ENCODE data around the gene MAP10. TPM values are rescaled to one million over a fixed set of nuclear protein-coding genes. Genes with fewer than 3 reads are reported as not detected.

The MAP10 gene, protein sequence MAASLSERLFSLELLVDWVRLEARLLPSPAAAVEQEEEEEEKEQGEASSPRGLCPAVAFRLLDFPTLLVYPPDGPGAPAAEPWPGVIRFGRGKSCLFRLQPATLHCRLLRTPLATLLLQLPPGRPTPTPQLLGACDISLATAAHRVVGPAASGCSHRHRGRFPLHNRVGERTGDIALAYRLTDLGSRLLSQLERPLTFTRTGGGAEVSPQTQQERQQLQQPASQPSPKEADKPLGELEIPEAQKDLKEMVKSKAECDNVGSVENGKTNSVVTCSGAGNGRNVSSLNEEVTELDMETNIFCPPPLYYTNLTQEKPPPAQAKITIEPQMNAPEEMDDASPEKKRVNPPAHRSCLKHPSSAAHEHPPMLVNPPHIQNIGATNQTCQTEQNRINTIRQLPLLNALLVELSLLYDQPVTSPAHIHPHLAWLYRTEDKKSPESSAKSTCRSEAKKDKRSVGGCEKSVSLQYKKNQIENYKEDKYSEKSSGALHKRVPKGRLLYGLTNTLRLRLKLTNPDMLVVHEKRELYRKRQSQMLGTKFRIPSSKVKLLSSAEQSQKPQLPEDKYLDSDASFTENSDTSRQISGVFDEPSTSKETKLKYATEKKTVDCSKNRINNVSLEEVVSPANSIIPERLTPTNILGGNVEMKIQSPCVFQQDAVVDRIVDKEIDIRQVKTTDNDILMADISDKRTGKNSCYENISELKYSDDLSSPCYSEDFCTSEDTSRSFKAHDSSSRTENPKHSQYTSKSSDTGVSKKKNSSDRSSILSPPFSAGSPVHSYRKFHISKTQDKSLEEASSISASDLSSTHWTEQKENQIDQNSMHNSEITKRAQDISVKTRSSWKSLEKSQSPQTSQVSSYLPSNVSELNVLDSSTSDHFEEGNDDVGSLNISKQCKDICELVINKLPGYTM
- total RNA-seq (2014; rRNA removed; shearing (Covaris generic)) (2.3 and 2.5 TPM in 2 replicates), polyA plus RNA-seq (2016; fragmentation: Nextera tagmentation; extraction: Ambion mirVana) (1.5 and 1.7 TPM in 2 replicates)

- WGBS, 2 experiments (ENCODE audit: low coverage in 1 of 2, low lambda C conversion rate in 2 of 2, missing lambda C conversion rate in 2 of 2), result 18 to 21% methylated on average over 58 to 75 of the region's 75 CpGs
- no peak for TF ChIP-seq EZH2phosphoT487 (IDR thresholded peaks at IDR 0.05; ENCODE audit: insufficient read depth, low read depth)
- no peak for TF ChIP-seq EZH2 (IDR thresholded peaks at IDR 0.05; ENCODE audit: insufficient read depth, poor library complexity, severe bottlenecking)
- peak within 1 kb of the TSS; percentile 76 for H3K4me3 ChIP-seq
- H3K9ac ChIP-seq, result peak within 1 kb of the TSS; percentile 86
- H3K27me3 ChIP-seq (replicated peaks; ENCODE audit: insufficient read depth), result no peaks in the 10 kb centered on the region
- no peaks in the 10 kb centered on the region for H3K9me2 ChIP-seq (ENCODE audit: insufficient read depth)
- no peaks in the 10 kb centered on the region for H3K9me3 ChIP-seq (ENCODE audit: low read depth)
- H3K36me3 ChIP-seq (ENCODE audit: low read depth), result no peaks in the 10 kb centered on the region
- no peak within 1 kb of the TSS for H3K27ac ChIP-seq
- H3K4me2 ChIP-seq (ENCODE audit: unreplicated experiment), result peak within 1 kb of the TSS; percentile 99
- H2AFZ ChIP-seq, result peak within 1 kb of the TSS; percentile 100
- peaks cover 8% of the 10 kb centered on the region; the same call in 1 of the 2 replicates for H3F3A ChIP-seq (ENCODE audit: insufficient read depth)
- no peaks in the 10 kb centered on the region for H3K79me2 ChIP-seq (ENCODE audit: insufficient read depth)
- H4K20me1 ChIP-seq (ENCODE audit: insufficient read depth), result no peaks in the 10 kb centered on the region
- in situ Hi-C loops (cut with MboI), result no loop called here
- peak; percentile 90 for DNase-seq
- peaks cover 12% of the 10 kb centered on the region for H3K4me1 ChIP-seq (ENCODE audit: insufficient read depth)
These were observed at the start of gene MAP10 for GRCh38 chr1:232805269-232806185. MAP10 (plus strand) TSS chr1:232805416; CDS start chr1:232805450, 34 bp downstream.

DNA sequence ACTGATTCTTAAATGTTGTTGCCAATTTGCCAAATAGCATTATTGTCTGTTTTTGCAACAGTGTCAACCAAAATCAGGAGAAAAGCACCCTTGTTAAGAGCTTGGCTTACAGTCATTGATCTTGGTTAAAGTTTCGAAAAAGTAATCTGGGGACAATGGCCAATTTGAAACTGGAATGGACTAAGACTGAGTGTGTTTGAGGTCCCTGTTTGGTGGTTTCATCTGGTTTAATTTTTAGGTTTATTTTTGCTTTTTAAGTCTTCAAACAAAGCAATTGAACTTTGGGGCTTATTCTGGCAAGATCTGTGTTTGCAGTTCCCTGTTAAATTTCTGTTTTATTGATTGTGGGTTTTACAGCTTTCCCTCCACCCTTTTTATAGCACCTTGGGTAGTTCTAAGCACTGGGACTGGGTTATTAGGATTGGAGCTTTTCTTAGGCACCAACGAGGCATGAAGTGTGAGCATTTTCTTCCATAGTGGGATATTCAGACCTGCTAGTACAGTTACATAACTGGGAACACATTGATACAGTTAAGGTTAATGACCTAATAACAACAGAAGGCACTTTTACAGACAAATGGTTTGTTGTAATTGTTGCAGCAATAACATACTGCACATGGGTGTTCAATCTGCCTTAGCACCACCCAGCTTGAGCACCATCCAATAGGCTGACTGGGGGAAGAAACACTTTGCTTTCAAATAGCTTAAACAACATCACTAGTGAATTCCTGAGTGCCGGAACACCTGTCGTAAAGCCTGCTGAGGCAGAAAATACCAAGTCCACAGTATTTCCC lies 40.6 kb upstream of the MAP10 start:
- no peak overlapping the region for H2AFZ ChIP-seq
- no peaks in the 10 kb centered on the region for H3K27me3 ChIP-seq (replicated peaks; ENCODE audit: insufficient read depth)
- no peak overlapping the region for H3K27ac ChIP-seq
- H3K9me2 ChIP-seq (ENCODE audit: insufficient read depth), result no peaks in the 10 kb centered on the region
- no peaks in the 10 kb centered on the region for H3K9me3 ChIP-seq (ENCODE audit: low read depth)
- H3K9ac ChIP-seq, result no peak overlapping the region
- no peaks in the 10 kb centered on the region for H3K36me3 ChIP-seq (ENCODE audit: low read depth)
- H3K4me2 ChIP-seq (ENCODE audit: unreplicated experiment), result no peak overlapping the region
- no peaks in the 10 kb centered on the region for H3K79me2 ChIP-seq (ENCODE audit: insufficient read depth)
- 59 to 71% methylated on average over 4 of the region's 4 CpGs for WGBS, 2 experiments (ENCODE audit: low coverage in 1 of 2, low lambda C conversion rate in 2 of 2, missing lambda C conversion rate in 2 of 2)
- TF ChIP-seq EZH2phosphoT487 (IDR thresholded peaks at IDR 0.05; ENCODE audit: insufficient read depth, low read depth) (no peak), EZH2 (IDR thresholded peaks at IDR 0.05; ENCODE audit: insufficient read depth, poor library complexity, severe bottlenecking) (no peak)
- no peak for DNase-seq
- H3K4me1 ChIP-seq (ENCODE audit: insufficient read depth), result peaks cover 11% of the 10 kb centered on the region
- peaks cover 16% of the 10 kb centered on the region; the same call in 1 of the 2 replicates for H3F3A ChIP-seq (ENCODE audit: insufficient read depth)
- H3K4me3 ChIP-seq, result no peak overlapping the region
- in situ Hi-C loops (cut with MboI), result no loop called here
- H4K20me1 ChIP-seq (ENCODE audit: insufficient read depth), result no peaks in the 10 kb centered on the region

- Histone ChIP-seq H2AFZ (no peak overlapping the region), H3K9me3 (ENCODE audit: low read depth) (no peaks in the 10 kb centered on the region), H3K27ac (no peak overlapping the region), H3K4me3 (no peak overlapping the region), H3K27me3 (replicated peaks; ENCODE audit: insufficient read depth) (no peaks in the 10 kb centered on the region), H3K79me2 (ENCODE audit: insufficient read depth) (no peaks in the 10 kb centered on the region), H3K9ac (no peak overlapping the region), H3K4me1 (ENCODE audit: insufficient read depth) (peaks cover 11% of the 10 kb centered on the region), H3K4me2 (ENCODE audit: unreplicated experiment) (no peak overlapping the region), H3F3A (ENCODE audit: insufficient read depth) (peaks cover 16% of the 10 kb centered on the region; the same call in 1 of the 2 replicates), H4K20me1 (ENCODE audit: insufficient read depth) (no peaks in the 10 kb centered on the region), H3K9me2 (ENCODE audit: insufficient read depth) (no peaks in the 10 kb centered on the region), H3K36me3 (ENCODE audit: low read depth) (no peaks in the 10 kb centered on the region)
- no peak for TF ChIP-seq EZH2phosphoT487 (IDR thresholded peaks at IDR 0.05; ENCODE audit: insufficient read depth, low read depth)
- TF ChIP-seq EZH2 (IDR thresholded peaks at IDR 0.05; ENCODE audit: insufficient read depth, poor library complexity, severe bottlenecking), result no peak
- WGBS, 2 experiments (ENCODE audit: low coverage in 1 of 2, low lambda C conversion rate in 2 of 2, missing lambda C conversion rate in 2 of 2), result 81% methylated on average over 6 of the region's 6 CpGs
- in situ Hi-C loops (cut with MboI), result no loop called here
- DNase-seq, result no peak
These were observed 39.7 kb upstream of the MAP10 start for GRCh38 chr1:232765542-232765941.

Data from GM23248 (cell line).